AG10803 (cell line): Measurements from ENCODE around the gene ORMDL1.
"Not testable (repeated sequence)": the region's sequence is repeated elsewhere in the genome, so short reads cannot be mapped to it uniquely, and the experiment has no call there.

Experiments used
- DNase-seq: peaks from one replicate; pipeline ENCODE4 v3.0.0; 2010; ENCODE audit warnings: low read depth
- H3K4me3 ChIP-seq: 2 replicates; pipeline ENCODE4 v1.5.1; 2011; ENCODE audit warnings: mild to moderate bottlenecking, low read length, control low read depth
- TF ChIP-seq, protein P1 (sequence below): conservative IDR thresholded peaks from 2 replicates; pipeline ENCODE4 v1.5.1; 2011; ENCODE audit warnings: mild to moderate bottlenecking, low read length, control low read depth, inconsistent platforms

ORMDL1 gene

DNA sequence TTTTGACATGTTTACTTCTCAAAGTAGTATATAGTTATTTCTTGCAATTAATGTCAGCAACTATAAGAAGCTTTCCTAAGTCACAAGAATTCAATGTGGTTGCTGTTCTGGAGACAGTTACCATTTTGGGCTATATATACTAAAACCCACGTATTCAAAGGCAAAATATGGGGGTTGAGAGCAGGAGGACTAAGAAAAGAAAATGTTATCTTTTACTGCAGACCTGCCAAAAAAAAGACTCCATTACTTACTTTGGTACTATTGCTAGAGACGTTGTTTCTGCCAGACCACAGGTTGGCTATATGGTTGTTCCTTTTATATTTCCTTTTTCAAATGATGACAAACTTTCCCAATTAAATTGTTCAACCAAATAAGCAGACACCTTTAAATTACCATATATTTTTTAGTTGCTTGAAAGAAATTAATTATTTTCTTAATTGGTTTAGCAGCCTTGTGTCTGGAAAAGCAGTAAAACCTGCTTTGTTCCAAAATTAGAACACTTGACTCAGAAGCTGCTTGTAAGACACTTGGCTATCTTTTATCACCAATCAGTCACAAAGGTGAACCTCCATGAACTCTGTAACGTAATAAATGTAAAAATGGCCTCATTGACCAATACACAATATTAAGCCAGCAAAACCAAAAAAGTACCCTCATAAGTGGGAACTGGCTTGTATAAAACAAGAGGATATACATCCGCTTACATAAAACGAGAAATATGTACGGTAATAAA, 13.4 kb downstream of the ORMDL1 start:
- DNase-seq, result no peak
- TF ChIP-seq, protein P1, sequence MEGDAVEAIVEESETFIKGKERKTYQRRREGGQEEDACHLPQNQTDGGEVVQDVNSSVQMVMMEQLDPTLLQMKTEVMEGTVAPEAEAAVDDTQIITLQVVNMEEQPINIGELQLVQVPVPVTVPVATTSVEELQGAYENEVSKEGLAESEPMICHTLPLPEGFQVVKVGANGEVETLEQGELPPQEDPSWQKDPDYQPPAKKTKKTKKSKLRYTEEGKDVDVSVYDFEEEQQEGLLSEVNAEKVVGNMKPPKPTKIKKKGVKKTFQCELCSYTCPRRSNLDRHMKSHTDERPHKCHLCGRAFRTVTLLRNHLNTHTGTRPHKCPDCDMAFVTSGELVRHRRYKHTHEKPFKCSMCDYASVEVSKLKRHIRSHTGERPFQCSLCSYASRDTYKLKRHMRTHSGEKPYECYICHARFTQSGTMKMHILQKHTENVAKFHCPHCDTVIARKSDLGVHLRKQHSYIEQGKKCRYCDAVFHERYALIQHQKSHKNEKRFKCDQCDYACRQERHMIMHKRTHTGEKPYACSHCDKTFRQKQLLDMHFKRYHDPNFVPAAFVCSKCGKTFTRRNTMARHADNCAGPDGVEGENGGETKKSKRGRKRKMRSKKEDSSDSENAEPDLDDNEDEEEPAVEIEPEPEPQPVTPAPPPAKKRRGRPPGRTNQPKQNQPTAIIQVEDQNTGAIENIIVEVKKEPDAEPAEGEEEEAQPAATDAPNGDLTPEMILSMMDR, result no peak
- H3K4me3 ChIP-seq, result no peak overlapping the region

GRCh38 chr2:189763908-189764661, 20.1 kb downstream of the ORMDL1 start:
- no peak overlapping the region for H3K4me3 ChIP-seq
- TF ChIP-seq, protein P1, result peak; percentile 21
- DNase-seq, result peak; percentile 29

DNA sequence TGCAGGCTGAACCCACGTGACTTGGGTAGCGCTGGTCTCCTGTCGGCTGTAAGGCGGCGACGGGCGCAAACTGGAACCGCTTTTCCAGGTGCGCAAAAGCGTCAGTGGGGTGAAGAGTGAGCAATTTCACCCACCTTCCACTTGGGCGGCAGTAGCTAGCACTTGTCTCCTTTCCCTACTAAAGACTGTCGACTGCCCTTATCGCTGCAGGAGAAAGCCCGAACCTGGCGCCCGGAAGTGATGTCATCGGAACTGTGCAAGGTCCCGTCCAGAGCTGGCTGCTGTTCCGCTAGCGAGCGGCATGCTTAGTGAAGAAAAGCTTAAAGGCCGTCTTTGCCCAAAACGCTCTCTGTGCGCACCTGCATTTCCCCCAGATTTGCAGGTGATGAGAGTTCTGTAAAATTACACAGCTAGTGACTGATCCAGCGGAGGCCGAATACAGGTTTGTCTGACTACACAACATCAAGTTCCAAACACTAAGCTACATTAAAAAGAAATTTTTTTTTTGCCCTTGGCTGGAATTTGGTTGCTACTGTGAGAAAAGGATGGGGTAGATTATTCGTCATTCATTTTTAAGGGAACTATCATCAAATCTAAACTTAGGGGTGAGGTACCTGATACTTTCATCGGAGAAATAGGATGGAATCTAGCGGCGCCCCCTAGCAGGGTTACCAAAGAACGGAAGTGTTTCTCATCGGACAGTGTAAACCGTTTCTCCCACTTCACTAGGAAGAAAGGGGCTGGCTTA, 21.4 kb downstream of the ORMDL1 start, which contains the start of gene OSGEPL1:
Gene OSGEPL1 (minus strand): TSS at position 242 of the 748 bp plus-strand sequence. CDS start 1,152 bp downstream, outside the sequence.
- TF ChIP-seq, protein P1, result peak; percentile 70
- DNase-seq, result peak; percentile 84
- peak within 1 kb of the TSS; percentile 93 for H3K4me3 ChIP-seq

DNA sequence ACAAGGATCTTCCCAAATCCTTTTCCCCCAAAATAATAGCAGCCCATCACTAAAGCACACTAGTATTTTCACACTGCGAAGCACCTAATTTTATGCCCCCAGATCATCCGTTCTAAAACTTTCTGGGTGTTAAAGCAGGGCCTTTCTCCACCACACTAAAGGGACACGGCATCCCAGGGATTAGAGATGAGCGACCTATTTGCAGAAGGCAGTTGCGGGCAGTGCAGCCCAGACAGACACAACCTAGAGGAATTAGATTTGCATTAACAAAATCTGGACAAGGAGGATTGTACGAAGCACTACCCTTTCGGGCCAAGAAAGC, 21.9 kb downstream of the ORMDL1 start:
- peak overlapping the region; percentile 93 for H3K4me3 ChIP-seq
- DNase-seq, result no peak
- TF ChIP-seq, protein P1, result no peak

DNA sequence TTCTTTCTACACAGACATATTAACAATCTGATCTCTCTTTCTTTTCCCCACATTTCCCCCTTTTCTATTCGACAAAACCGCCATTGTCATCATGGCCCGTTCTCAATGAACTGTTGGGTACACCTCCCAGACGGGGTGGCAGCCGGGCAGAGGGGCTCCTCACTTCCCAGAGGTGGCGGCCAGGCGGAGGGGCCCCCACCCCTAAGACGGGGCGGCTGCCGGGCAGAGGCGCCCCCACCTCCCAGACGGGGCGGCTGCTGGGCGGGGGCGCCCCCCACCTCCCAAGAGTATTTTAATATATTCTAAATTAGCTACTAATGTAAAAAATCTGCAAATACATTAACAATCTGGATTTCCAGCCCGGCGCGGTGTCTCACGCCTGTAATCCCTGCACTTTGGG, 24.0 kb downstream of the ORMDL1 start:
- not testable (repeated sequence) for H3K4me3 ChIP-seq, DNase-seq

GRCh38 chr2:189756311-189756952, 27.7 kb downstream of the ORMDL1 start:
- H3K4me3 ChIP-seq, result no peak overlapping the region
- TF ChIP-seq, protein P1, result no peak
- no peak for DNase-seq

GRCh38 chr2:189751080-189751658, 33.0 kb downstream of the ORMDL1 start:
- TF ChIP-seq, protein P1, result peak; percentile 81
- peak; percentile 26 for DNase-seq
- no peak overlapping the region for H3K4me3 ChIP-seq
